Panc1 (cell line): Measurements from ENCODE around the gene PSG5. TPM values are rescaled to one million over a fixed set of nuclear protein-coding genes. Genes with fewer than 3 reads are reported as not detected.
"Not testable (repeated sequence)": the region's sequence is repeated elsewhere in the genome, so short reads cannot be mapped to it uniquely, and the experiment has no call there.

Experiments used
- ATAC-seq: fragments of 200-7000 bp; cut with Tn5 transposase; 2 replicates; pipeline ENCODE4 v1.9.1; 2020; ENCODE audit warnings: mild to moderate bottlenecking, moderate library complexity
- BruUV-seq: library from RNA; stranded (reverse); fragments of 400-500 nt; replicated peaks from 2 replicates; lab custom pipeline; 2021; lab: Mats Ljungman, UMichigan
- CTCF ChIA-PET: fragments of 300-600 bp; sonication (Branson Sonifier 250); formaldehyde crosslinking; loops from one replicate; lab custom pipeline; 2022; ENCODE audit warnings: antibody characterized with exemption; lab: Charles Lee
- POLR2A ChIA-PET: fragments of 300-600 bp; sonication (Branson Sonifier 250); formaldehyde crosslinking; loops from one replicate; lab custom pipeline; 2022; ENCODE audit warnings: antibody characterized with exemption; lab: Charles Lee
- DNase-seq: peaks from one replicate; pipeline ENCODE4 v3.0.0-alpha.2; 2010; ENCODE audit warnings: low read depth, low spot score
- H3K27ac ChIP-seq: 2 replicates; pipeline ENCODE4 v1.5.1; 2011; ENCODE audit warnings: mild to moderate bottlenecking, low read length, inconsistent platforms
- H3K27me3 ChIP-seq: fragments of 200-500 bp; sonication (Bioruptor generic); 2 replicates; pipeline ENCODE4 v1.6.0; 2014; ENCODE audit warnings: low read length, inconsistent platforms; ENCODE audit not compliant: control insufficient read depth, insufficient read depth
- H3K36me3 ChIP-seq: fragments of 200-500 bp; sonication (Bioruptor generic); 2 replicates; pipeline ENCODE4 v1.5.1; 2014; ENCODE audit warnings: inconsistent platforms, mild to moderate bottlenecking, low read length, moderate library complexity; ENCODE audit not compliant: control insufficient read depth, insufficient read depth
- H3K4me1 ChIP-seq: 2 replicates; pipeline ENCODE4 v1.5.1; 2011; ENCODE audit warnings: inconsistent platforms, mild to moderate bottlenecking, low read length, moderate library complexity; ENCODE audit not compliant: control insufficient read depth, insufficient read depth
- H3K4me3 ChIP-seq, 2 experiments: 2 replicates each; pipeline ENCODE4 v1.5.1; 2011 to 2012; ENCODE audit warnings: low read depth in 2 of 2, low read length in 2 of 2, mild to moderate bottlenecking in 2 of 2, inconsistent platforms in 1 of 2, moderate library complexity in 1 of 2
- H3K9me3 ChIP-seq: fragments of 200-500 bp; sonication (Bioruptor generic); 2 replicates; pipeline ENCODE4 v1.5.1; 2014; ENCODE audit warnings: low read depth, mild to moderate bottlenecking, inconsistent platforms, low read length, moderate library complexity; ENCODE audit not compliant: control insufficient read depth, insufficient read depth
- in situ Hi-C: cut with HindIII; loops from 2 replicates; pipeline ENCODE4 v1.10.0; 2016; ENCODE audit warnings: low sequenced_read_pairs, low pct_unique_long_range_greater_than_20kb
- intact Hi-C: fragments of 100-400 bp; cut with micrococcal nuclease; formaldehyde crosslinking; loops from one replicate; pipeline ENCODE4 v1.10.0; 2022; ENCODE audit not compliant: unreplicated experiment
- total RNA-seq: library from RNA; stranded (reverse); gene quantifications from one replicate; pipeline ENCODE4 v1.2.1, GENCODE V29; 2021; ENCODE audit not compliant: unreplicated experiment
- TF ChIP-seq, protein P1 (sequence below): fragments of 450-650 bp; IDR thresholded peaks from 2 replicates; pipeline ENCODE4 v1.5.1; 2017; ENCODE audit warnings: mild to moderate bottlenecking

The PSG5 gene
- total RNA-seq, 1 experiment from 2014 or later: not detected

DNA sequence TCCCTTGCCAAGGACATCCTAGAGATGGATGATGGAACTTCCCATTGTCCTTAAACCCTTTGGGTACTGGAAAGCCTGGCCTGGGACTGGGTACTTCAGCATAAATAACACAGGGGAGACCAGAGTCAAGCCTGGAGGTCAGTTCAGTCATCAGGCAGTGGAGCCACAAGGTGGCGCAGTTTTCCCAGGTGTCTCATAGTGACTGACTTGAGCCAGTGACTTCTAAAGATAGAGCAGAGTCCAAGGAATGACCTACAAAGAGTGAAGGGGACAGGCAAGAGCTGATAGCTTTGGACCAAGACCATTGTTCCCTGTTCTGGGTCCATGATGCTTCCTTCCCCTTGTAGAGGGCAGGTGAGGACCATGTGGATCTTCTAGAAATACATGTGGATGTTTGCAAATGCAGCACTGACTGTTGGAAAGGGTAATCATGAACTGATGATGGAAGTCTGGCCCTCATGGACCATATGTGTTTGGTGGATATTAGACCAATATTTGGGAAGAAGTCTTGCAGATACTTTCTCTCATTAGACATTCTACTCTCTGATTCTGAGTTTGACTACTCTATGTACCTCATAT is 6.7 kb downstream of the PSG5 start:
- DNase-seq, H3K9me3 ChIP-seq, BruUV-seq, CTCF ChIA-PET, H3K36me3 ChIP-seq, H3K27ac ChIP-seq, POLR2A ChIA-PET, intact Hi-C loops, in situ Hi-C loops, ATAC-seq, H3K4me1 ChIP-seq, H3K4me3 ChIP-seq, H3K27me3 ChIP-seq: not testable (repeated sequence)
- TF ChIP-seq, protein P1, sequence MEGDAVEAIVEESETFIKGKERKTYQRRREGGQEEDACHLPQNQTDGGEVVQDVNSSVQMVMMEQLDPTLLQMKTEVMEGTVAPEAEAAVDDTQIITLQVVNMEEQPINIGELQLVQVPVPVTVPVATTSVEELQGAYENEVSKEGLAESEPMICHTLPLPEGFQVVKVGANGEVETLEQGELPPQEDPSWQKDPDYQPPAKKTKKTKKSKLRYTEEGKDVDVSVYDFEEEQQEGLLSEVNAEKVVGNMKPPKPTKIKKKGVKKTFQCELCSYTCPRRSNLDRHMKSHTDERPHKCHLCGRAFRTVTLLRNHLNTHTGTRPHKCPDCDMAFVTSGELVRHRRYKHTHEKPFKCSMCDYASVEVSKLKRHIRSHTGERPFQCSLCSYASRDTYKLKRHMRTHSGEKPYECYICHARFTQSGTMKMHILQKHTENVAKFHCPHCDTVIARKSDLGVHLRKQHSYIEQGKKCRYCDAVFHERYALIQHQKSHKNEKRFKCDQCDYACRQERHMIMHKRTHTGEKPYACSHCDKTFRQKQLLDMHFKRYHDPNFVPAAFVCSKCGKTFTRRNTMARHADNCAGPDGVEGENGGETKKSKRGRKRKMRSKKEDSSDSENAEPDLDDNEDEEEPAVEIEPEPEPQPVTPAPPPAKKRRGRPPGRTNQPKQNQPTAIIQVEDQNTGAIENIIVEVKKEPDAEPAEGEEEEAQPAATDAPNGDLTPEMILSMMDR: peak; percentile 27; the same call in 1 of the 2 replicates

DNA sequence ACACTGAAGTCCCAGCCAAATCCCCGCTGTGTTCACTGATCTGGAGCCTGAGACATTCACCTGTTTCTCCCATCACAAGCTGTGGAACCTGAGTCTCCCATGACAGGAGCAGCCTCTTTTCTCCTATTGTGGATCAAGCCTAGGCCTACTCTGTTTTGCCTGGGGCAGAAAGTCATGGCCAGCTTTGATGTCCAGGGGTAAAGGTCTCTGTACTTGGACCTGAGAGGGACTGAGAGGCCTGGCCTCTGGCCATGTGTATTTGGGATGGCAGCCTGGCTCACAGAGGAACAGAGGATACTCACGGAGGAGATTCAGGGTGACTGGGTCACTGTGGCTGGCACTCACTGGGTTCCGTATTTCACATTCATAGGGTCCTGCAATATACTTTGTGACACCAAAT is 7.8 kb downstream of the PSG5 start:
- POLR2A ChIA-PET, intact Hi-C loops, H3K9me3 ChIP-seq, in situ Hi-C loops, H3K4me1 ChIP-seq, DNase-seq, H3K4me3 ChIP-seq, H3K27ac ChIP-seq, H3K36me3 ChIP-seq, BruUV-seq, H3K27me3 ChIP-seq, ATAC-seq, CTCF ChIA-PET: not testable (repeated sequence)

DNA sequence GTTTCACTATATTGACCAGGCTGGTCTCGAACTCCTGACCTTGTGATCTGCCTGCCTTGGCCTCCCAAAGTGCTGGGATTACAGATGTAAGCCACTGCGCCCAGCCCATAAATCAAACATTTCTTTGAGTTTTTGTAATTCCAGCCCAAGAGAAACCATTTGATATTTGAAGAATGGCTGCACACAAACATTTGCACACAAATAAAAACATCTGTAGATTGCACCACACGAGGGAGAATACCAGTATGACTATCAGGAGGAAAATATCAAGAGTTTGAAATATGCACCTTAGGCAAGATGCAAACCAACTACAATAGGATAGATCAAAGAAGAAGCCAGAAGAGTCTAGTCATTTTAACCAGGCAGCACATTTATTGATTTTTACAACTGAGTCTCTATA is 20.4 kb downstream of the PSG5 start:
- H3K4me3 ChIP-seq, ATAC-seq, DNase-seq, H3K36me3 ChIP-seq, in situ Hi-C loops, H3K4me1 ChIP-seq, intact Hi-C loops, H3K27me3 ChIP-seq, CTCF ChIA-PET, BruUV-seq, POLR2A ChIA-PET, H3K27ac ChIP-seq, H3K9me3 ChIP-seq: not testable (repeated sequence)

DNA sequence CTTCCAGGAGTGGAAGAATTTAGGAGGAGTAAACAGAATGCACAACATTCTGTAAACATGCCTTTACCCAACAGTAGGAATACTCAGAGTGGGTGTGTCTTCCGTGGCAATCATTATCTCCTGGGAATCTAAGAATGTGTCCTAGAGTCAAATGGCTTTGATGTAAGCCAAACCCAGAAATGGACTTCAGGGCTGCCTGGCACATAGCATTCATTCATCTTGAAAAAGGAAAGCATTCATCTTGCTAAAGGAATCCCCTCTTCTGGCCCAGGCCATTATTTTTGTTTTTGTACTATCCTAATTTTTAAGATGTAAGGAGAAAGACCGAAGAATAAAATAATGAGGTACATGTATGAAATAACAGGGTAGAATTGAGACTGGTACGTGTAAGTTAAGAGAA is 23.2 kb downstream of the PSG5 start:
- H3K9me3 ChIP-seq, DNase-seq, H3K4me1 ChIP-seq, intact Hi-C loops, CTCF ChIA-PET, H3K4me3 ChIP-seq, H3K36me3 ChIP-seq, ATAC-seq, H3K27me3 ChIP-seq, BruUV-seq, H3K27ac ChIP-seq, in situ Hi-C loops, POLR2A ChIA-PET: not testable (repeated sequence)

DNA sequence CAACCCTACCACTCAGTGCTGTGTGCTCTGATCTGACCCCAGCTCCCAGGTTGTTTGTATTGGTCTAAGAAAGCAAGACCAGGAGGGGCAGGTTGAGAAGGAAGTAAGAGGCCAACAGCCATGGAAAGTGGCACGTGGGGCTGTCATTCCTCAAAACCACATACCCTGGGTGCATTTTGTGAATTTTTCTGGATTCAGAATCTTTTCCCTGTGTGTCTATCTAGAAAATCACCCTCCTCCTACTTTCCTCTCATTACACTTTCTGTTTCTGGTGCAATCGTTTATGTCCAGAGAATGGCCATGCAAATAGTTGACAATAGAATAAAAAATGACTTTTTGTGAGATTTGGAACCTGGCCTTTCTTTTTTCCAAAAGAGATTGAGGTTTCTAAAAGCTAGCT is 24.1 kb downstream of the PSG5 start:
- POLR2A ChIA-PET, in situ Hi-C loops, BruUV-seq, ATAC-seq, DNase-seq, H3K27me3 ChIP-seq, H3K9me3 ChIP-seq, H3K4me1 ChIP-seq, H3K27ac ChIP-seq, H3K36me3 ChIP-seq, H3K4me3 ChIP-seq, intact Hi-C loops, CTCF ChIA-PET: not testable (repeated sequence)
